Breast epithelium (tissue), 3 donors: ENCODE data around the gene DMKN.

ENCODE experiments used
- POLR2A ChIP-seq: fragments of 450-650 bp; IDR thresholded peaks from one replicate; pipeline ENCODE4 v1.6.1; 2016; ENCODE audit warnings: antibody characterized with exemption, mild to moderate bottlenecking, moderate library complexity
- POLR2AphosphoS5 ChIP-seq, 3 donors: sonication (generic); formaldehyde crosslinking; IDR thresholded peaks; one replicate each; pipeline ENCODE4 v1.6.1; 2017; ENCODE audit warnings: antibody characterized with exemption in 3 of 3
- TF ChIP-seq, protein P1 (sequence below), 3 donors: fragments of 450-650 bp; IDR thresholded peaks; one replicate each; pipeline ENCODE4 v1.5.1; 2016 to 2017; ENCODE audit warnings: antibody characterized with exemption in 3 of 3, mild to moderate bottlenecking in 3 of 3, moderate library complexity in 3 of 3

DNA sequence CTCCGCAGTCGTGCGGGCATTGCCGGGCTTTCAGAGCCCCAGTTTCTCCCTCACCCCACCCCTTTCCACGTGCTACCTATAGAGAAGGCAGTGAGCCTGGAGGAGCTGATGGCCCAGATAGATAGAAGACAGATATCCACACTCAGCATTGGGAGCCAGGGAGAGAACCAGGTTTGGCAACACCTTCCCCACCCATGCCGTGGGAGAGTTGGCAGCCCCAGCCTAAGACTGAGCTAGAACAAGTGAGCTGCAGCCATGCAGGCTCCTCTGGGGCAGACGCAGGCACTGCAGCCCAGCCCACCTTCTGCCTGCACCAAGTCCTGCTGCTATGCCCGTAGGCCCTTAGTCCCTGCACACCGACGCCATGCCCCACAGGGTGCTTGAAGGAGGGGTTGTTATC is 12.8 kb downstream of the DMKN start:
- TF ChIP-seq, protein P1, sequence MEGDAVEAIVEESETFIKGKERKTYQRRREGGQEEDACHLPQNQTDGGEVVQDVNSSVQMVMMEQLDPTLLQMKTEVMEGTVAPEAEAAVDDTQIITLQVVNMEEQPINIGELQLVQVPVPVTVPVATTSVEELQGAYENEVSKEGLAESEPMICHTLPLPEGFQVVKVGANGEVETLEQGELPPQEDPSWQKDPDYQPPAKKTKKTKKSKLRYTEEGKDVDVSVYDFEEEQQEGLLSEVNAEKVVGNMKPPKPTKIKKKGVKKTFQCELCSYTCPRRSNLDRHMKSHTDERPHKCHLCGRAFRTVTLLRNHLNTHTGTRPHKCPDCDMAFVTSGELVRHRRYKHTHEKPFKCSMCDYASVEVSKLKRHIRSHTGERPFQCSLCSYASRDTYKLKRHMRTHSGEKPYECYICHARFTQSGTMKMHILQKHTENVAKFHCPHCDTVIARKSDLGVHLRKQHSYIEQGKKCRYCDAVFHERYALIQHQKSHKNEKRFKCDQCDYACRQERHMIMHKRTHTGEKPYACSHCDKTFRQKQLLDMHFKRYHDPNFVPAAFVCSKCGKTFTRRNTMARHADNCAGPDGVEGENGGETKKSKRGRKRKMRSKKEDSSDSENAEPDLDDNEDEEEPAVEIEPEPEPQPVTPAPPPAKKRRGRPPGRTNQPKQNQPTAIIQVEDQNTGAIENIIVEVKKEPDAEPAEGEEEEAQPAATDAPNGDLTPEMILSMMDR (IDR thresholded peaks at IDR 0.05): no peak
- TF ChIP-seq POLR2AphosphoS5 (IDR thresholded peaks at IDR 0.05): no peak
- no peak for TF ChIP-seq POLR2A
